Nephron (organoid): Measurements from ENCODE around the gene SORCS2.
A peak's percentile ranks its signal among the peaks of the same experiment; 100 is the strongest.

ENCODE experiments used
- H3K27ac Mint-ChIP-seq, 3 experiments: 2 replicates each; pipeline ENCODE4 v1.8.0; 2020; ENCODE audit warnings: mixed read lengths in 3 of 3, mild to moderate bottlenecking in 2 of 3, moderate library complexity in 1 of 3
- H3K27me3 Mint-ChIP-seq: 2 replicates; pipeline ENCODE4 v1.8.0; 2021; ENCODE audit warnings: low read depth, mild to moderate bottlenecking, moderate library complexity, mixed read lengths
- H3K36me3 Mint-ChIP-seq: 2 replicates; pipeline ENCODE4 v1.8.0; 2020; ENCODE audit warnings: low read depth, mixed read lengths
- H3K4me1 Mint-ChIP-seq: 2 replicates; pipeline ENCODE4 v1.8.0; 2020; ENCODE audit warnings: mixed read lengths
- H3K4me3 Mint-ChIP-seq, 3 experiments: 2 replicates each; pipeline ENCODE4 v1.8.0; 2020; ENCODE audit warnings: mild to moderate bottlenecking in 3 of 3, mixed read lengths in 3 of 3, moderate library complexity in 2 of 3
- H3K9me3 Mint-ChIP-seq: 2 replicates; pipeline ENCODE4 v1.8.0; 2020; ENCODE audit warnings: mixed read lengths
- TF ChIP-seq, protein P1 (sequence below), 3 experiments: fragments of 200-600 bp; sonication (generic); IDR thresholded peaks; one replicate each; pipeline ENCODE4 v1.5.0; 2021; ENCODE audit warnings: antibody characterized with exemption in 3 of 3; ENCODE audit not compliant: unreplicated experiment in 3 of 3

The SORCS2 gene

GRCh38 chr4:7286170-7286569, 93.8 kb downstream of the SORCS2 start:
- Mint-ChIP-seq H3K9me3 (no peaks in the 10 kb centered on the region), H3K27ac (peak overlapping the region; percentile 71 to 92 (median 88)), H3K4me1 (peaks cover 58% of the 10 kb centered on the region), H3K27me3 (peaks cover 29% of the 10 kb centered on the region), H3K4me3 (peak overlapping the region in 2 of 3 experiments; percentile 6 to 42), H3K36me3 (no peaks in the 10 kb centered on the region)
- TF ChIP-seq, protein P1, sequence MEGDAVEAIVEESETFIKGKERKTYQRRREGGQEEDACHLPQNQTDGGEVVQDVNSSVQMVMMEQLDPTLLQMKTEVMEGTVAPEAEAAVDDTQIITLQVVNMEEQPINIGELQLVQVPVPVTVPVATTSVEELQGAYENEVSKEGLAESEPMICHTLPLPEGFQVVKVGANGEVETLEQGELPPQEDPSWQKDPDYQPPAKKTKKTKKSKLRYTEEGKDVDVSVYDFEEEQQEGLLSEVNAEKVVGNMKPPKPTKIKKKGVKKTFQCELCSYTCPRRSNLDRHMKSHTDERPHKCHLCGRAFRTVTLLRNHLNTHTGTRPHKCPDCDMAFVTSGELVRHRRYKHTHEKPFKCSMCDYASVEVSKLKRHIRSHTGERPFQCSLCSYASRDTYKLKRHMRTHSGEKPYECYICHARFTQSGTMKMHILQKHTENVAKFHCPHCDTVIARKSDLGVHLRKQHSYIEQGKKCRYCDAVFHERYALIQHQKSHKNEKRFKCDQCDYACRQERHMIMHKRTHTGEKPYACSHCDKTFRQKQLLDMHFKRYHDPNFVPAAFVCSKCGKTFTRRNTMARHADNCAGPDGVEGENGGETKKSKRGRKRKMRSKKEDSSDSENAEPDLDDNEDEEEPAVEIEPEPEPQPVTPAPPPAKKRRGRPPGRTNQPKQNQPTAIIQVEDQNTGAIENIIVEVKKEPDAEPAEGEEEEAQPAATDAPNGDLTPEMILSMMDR (IDR thresholded peaks at IDR 0.05; ENCODE audit: unreplicated experiment in 3 of 3), result no peak

- H3K27ac Mint-ChIP-seq, result peak overlapping the region in 1 of 3 experiments; percentile 88
- no peaks in the 10 kb centered on the region for H3K36me3 Mint-ChIP-seq
- H3K27me3 Mint-ChIP-seq, result peaks cover 29% of the 10 kb centered on the region
Observed at GRCh38 chr4:7286798-7287197, 94.5 kb downstream of the SORCS2 start.

GRCh38 chr4:7287274-7287917, 95.1 kb downstream of the SORCS2 start:
- Mint-ChIP-seq H3K4me1 (peaks cover 51% of the 10 kb centered on the region), H3K4me3 (no peak overlapping the region), H3K27me3 (peaks cover 28% of the 10 kb centered on the region), H3K9me3 (no peaks in the 10 kb centered on the region), H3K36me3 (no peaks in the 10 kb centered on the region), H3K27ac (peak overlapping the region in 2 of 3 experiments; percentile 54 to 73)
- TF ChIP-seq, protein P1 (IDR thresholded peaks at IDR 0.05; ENCODE audit: unreplicated experiment in 3 of 3), result no peak

More at GRCh38 chr4:7286798-7287197, 94.5 kb downstream of the SORCS2 start:
- H3K4me1 Mint-ChIP-seq, result peaks cover 57% of the 10 kb centered on the region
- H3K9me3 Mint-ChIP-seq, result no peaks in the 10 kb centered on the region
- TF ChIP-seq, protein P1 (IDR thresholded peaks at IDR 0.05; ENCODE audit: unreplicated experiment in 3 of 3), result no peak
- no peak overlapping the region for H3K4me3 Mint-ChIP-seq

GRCh38 chr4:7287918-7288280, 95.6 kb downstream of the SORCS2 start:
- H3K9me3 Mint-ChIP-seq, result no peaks in the 10 kb centered on the region
- H3K27me3 Mint-ChIP-seq, result peaks cover 26% of the 10 kb centered on the region
- TF ChIP-seq, protein P1 (IDR thresholded peaks at IDR 0.05; ENCODE audit: unreplicated experiment in 3 of 3), result no peak
- H3K4me1 Mint-ChIP-seq, result peaks cover 46% of the 10 kb centered on the region
- no peaks in the 10 kb centered on the region for H3K36me3 Mint-ChIP-seq
- H3K27ac Mint-ChIP-seq, result peak overlapping the region in 2 of 3 experiments; percentile 54 to 73
- H3K4me3 Mint-ChIP-seq, result no peak overlapping the region

- TF ChIP-seq, protein P1 (IDR thresholded peaks at IDR 0.05; ENCODE audit: unreplicated experiment in 3 of 3), result no peak
- Mint-ChIP-seq H3K36me3 (no peaks in the 10 kb centered on the region), H3K4me1 (peaks cover 38% of the 10 kb centered on the region), H3K27me3 (peaks cover 35% of the 10 kb centered on the region), H3K4me3 (no peak overlapping the region), H3K27ac (no peak overlapping the region), H3K9me3 (no peaks in the 10 kb centered on the region)
Observed at GRCh38 chr4:7288751-7289523, 96.6 kb downstream of the SORCS2 start.
